PC-3 (cell line): ENCODE results near the gene CDH4. TPM values are rescaled to one million over a fixed set of nuclear protein-coding genes. Genes with fewer than 3 reads are reported as not detected.

Experiments
- ATAC-seq: fragments of 200-7000 bp; cut with Tn5 transposase; 2 replicates; pipeline ENCODE4 v1.9.1; 2020; ENCODE audit warnings: mild to moderate bottlenecking, moderate library complexity
- BruUV-seq: library from RNA; stranded (reverse); fragments of 400-500 nt; replicated peaks from 2 replicates; lab custom pipeline; 2021; lab: Mats Ljungman, UMichigan
- CTCF ChIA-PET: fragments of 300-600 bp; sonication (Branson Sonifier 250); formaldehyde crosslinking; loops from one replicate; lab custom pipeline; 2022; ENCODE audit warnings: antibody characterized with exemption; lab: Charles Lee
- POLR2A ChIA-PET: fragments of 300-600 bp; sonication (Branson Sonifier 250); formaldehyde crosslinking; loops from one replicate; lab custom pipeline; 2022; ENCODE audit warnings: antibody characterized with exemption; ENCODE audit not compliant: unreplicated experiment; lab: Charles Lee
- DNase-seq: peaks from one replicate; pipeline ENCODE4 v3.0.0-alpha.2; 2015
- H2AFZ ChIP-seq: fragments of 300-600 bp; sonication (generic); 2 replicates; pipeline ENCODE4 v1.6.0; 2016; ENCODE audit warnings: antibody characterized with exemption, low read length
- H3F3A ChIP-seq: fragments of 300-600 bp; sonication (generic); one replicate; pipeline ENCODE4 v1.6.0; 2017; ENCODE audit warnings: antibody characterized with exemption, low read length, control low read depth, mild to moderate bottlenecking; ENCODE audit not compliant: unreplicated experiment
- H3K27ac ChIP-seq: fragments of 300-600 bp; sonication (generic); 2 replicates; pipeline ENCODE4 v1.5.1; 2016; ENCODE audit warnings: mild to moderate bottlenecking, low read length
- H3K27me3 ChIP-seq: fragments of 300-600 bp; sonication (generic); 2 replicates; pipeline ENCODE4 v1.6.1; 2016; ENCODE audit warnings: low read length, mixed read lengths
- H3K36me3 ChIP-seq: fragments of 300-600 bp; sonication (generic); 2 replicates; pipeline ENCODE4 v1.6.1; 2016; ENCODE audit warnings: low read depth, mixed run types, low read length, mixed read lengths
- H3K4me1 ChIP-seq: fragments of 300-600 bp; sonication (generic); 2 replicates; pipeline ENCODE4 v1.5.1; 2016; ENCODE audit warnings: low read length; ENCODE audit not compliant: insufficient read depth
- H3K4me2 ChIP-seq: fragments of 300-600 bp; sonication (generic); 2 replicates; pipeline ENCODE4 v1.6.0; 2016; ENCODE audit warnings: low read length
- H3K4me3 ChIP-seq: fragments of 300-600 bp; sonication (generic); 2 replicates; pipeline ENCODE4 v1.5.1; 2016; ENCODE audit warnings: mild to moderate bottlenecking, low read length, mixed read lengths
- H3K79me2 ChIP-seq: fragments of 300-600 bp; sonication (generic); 2 replicates; pipeline ENCODE4 v1.6.1; 2017; ENCODE audit warnings: low read length, mixed read lengths
- H3K9ac ChIP-seq: fragments of 300-600 bp; sonication (generic); 2 replicates; pipeline ENCODE4 v1.6.0; 2016; ENCODE audit warnings: mild to moderate bottlenecking, low read length
- H3K9me2 ChIP-seq: fragments of 300-600 bp; sonication (generic); replicated peaks from 2 replicates; pipeline ENCODE4 v1.6.1; 2016; ENCODE audit warnings: mixed run types, low read length, mixed read lengths
- H3K9me3 ChIP-seq: fragments of 300-600 bp; sonication (generic); 2 replicates; pipeline ENCODE4 v1.6.1; 2016; ENCODE audit warnings: low read length, mixed read lengths
- H4K20me1 ChIP-seq: fragments of 300-600 bp; sonication (generic); 2 replicates; pipeline ENCODE4 v1.6.1; 2016; ENCODE audit warnings: low read length, mixed read lengths
- CTCF ChIP-seq: fragments of 300-600 bp; sonication (generic); conservative IDR thresholded peaks from 2 replicates; pipeline ENCODE4 v1.5.1; 2017; ENCODE audit warnings: antibody characterized with exemption, low read depth, mild to moderate bottlenecking, low read length
- EZH2 ChIP-seq: fragments of 300-600 bp; sonication (generic); IDR thresholded peaks from one replicate; pipeline ENCODE4 v1.6.1; 2017; ENCODE audit warnings: antibody characterized with exemption, mild to moderate bottlenecking, low read length; ENCODE audit not compliant: unreplicated experiment
- EZH2phosphoT487 ChIP-seq: fragments of 300-600 bp; sonication (generic); IDR thresholded peaks from 2 replicates; pipeline ENCODE4 v1.6.1; 2018; ENCODE audit warnings: mild to moderate bottlenecking, antibody characterized with exemption, low read length, borderline replicate concordance
- intact Hi-C: fragments of 100-400 bp; cut with micrococcal nuclease; formaldehyde crosslinking; loops from 2 replicates; pipeline ENCODE4 v1.9.0; 2023
- total RNA-seq: library from RNA; depleted of rRNA; stranded (reverse); fragments of >200 nt; gene quantifications from 2 replicates; pipeline ENCODE4 v1.2.3, GENCODE V29; 2014

Gene CDH4
- total RNA-seq, 1 experiment from 2014 or later, result not detected

DNA sequence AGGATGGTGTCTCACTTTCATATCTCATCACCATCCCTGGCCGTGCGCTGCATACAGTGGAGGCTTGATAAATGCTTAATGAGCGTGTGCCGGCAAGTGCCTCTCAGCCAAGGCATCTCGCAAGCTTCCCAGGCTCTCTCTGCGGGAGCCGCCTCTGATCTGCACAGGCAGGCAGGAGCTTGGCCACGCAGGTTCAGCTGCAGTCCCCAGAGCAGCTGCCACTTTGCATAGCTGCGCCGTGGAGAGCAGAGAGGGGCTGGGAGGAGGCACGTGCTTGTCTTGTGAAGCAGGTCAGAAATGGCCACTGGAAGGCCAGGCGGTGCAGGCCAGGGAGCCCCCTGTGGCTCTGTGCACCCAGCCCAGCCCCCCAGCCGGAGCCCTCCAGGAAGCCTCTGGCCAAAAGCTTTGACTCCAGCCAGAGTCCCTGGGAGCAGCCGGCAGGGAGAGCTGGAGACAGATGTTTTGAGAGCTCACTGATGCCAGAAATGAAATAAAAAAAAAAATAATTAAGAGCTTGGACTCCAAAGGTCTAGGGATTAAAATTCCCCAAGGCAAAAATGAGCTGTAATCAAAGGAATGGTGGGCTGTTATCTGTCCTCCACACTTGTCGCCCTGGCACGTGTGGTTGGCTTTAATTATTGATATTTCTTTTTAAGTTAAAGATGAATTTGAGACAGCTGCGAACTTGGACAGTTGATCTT is 377.0 kb downstream of the CDH4 start:
- Histone ChIP-seq H4K20me1 (no peaks in the 10 kb centered on the region), H3K79me2 (no peaks in the 10 kb centered on the region), H3K9me2 (no peaks in the 10 kb centered on the region), H3F3A (no peaks in the 10 kb centered on the region), H3K9me3 (no peaks in the 10 kb centered on the region), H3K4me1 (no peaks in the 10 kb centered on the region), H3K4me2 (no peak overlapping the region), H3K27ac (no peak overlapping the region), H3K36me3 (no peaks in the 10 kb centered on the region), H3K4me3 (no peak overlapping the region), H2AFZ (no peak overlapping the region), H3K9ac (no peak overlapping the region), H3K27me3 (peaks cover 88% of the 10 kb centered on the region)
- ATAC-seq (no peak), DNase-seq (no peak)
- CTCF ChIA-PET, result no interaction called here
- intact Hi-C loops, result no loop called here
- no TSS peak for BruUV-seq
- POLR2A ChIA-PET, result no interaction called here
- TF ChIP-seq EZH2phosphoT487 (no peak), EZH2 (no peak), CTCF (no peak)

DNA sequence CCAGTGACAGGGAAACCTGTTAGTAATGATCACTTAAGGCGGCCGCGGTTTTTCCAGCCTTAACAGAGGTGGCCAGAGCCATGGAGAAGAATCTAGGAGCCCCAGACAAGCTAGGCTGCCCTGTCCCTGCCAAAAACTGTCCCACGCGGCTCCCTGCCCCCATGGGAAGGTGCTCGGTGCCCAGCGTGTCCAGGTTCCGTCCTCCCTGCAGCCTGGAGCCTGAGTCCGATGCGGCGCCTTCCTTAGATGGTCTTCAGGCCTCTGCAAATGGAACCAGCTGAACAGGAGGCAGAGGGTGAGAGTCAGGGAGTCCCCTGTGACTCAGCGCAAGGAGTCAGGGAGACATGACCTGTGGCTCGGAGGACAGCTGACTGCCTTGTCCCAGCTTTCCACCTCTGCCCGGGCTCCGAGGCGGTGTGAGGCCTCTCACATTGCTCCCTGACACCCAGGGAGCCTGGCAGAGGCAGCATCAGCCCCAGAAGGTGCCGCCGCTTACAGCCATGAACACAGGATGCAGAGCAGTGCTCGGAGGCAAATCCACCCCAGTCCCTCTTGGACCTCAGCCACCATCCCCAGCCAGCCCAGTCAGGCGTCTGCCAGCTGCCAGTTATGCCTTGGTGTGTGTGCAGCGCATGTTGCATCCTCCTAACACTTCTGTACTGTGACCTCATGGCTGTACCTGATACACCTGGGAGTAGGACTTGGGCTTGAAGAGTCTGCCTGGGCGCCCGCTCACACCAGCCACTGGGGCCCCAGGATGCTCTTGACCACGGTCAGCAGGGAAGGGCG is 377.7 kb downstream of the CDH4 start:
- intact Hi-C loops, result no loop called here
- no peaks in the 10 kb centered on the region for H3K9me2 ChIP-seq
- CTCF ChIA-PET, result no interaction called here
- H3K27ac ChIP-seq, result no peak overlapping the region
- peaks cover 88% of the 10 kb centered on the region for H3K27me3 ChIP-seq
- POLR2A ChIA-PET, result no interaction called here
- BruUV-seq, result no TSS peak
- no peaks in the 10 kb centered on the region for H3K4me1 ChIP-seq
- no peaks in the 10 kb centered on the region for H3F3A ChIP-seq
- ATAC-seq, result no peak
- H3K36me3 ChIP-seq, result no peaks in the 10 kb centered on the region
- H2AFZ ChIP-seq, result no peak overlapping the region
- H3K9me3 ChIP-seq, result no peaks in the 10 kb centered on the region
- H3K9ac ChIP-seq, result no peak overlapping the region
- H3K4me2 ChIP-seq, result no peak overlapping the region
- TF ChIP-seq CTCF (no peak), EZH2 (no peak), EZH2phosphoT487 (no peak)
- H3K79me2 ChIP-seq, result no peaks in the 10 kb centered on the region
- H4K20me1 ChIP-seq, result no peaks in the 10 kb centered on the region
- H3K4me3 ChIP-seq, result no peak overlapping the region
- DNase-seq, result no peak

- DNase-seq, result no peak
- no TSS peak for BruUV-seq
- CTCF ChIA-PET, result no interaction called here
Observed at GRCh38 chr20:61630391-61630650, 378.3 kb downstream of the CDH4 start.

More at GRCh38 chr20:61630391-61630650, 378.3 kb downstream of the CDH4 start:
- intact Hi-C loops, result no loop called here
- Histone ChIP-seq H3K9me3 (no peaks in the 10 kb centered on the region), H3F3A (no peaks in the 10 kb centered on the region), H3K9ac (no peak overlapping the region), H3K36me3 (no peaks in the 10 kb centered on the region), H4K20me1 (no peaks in the 10 kb centered on the region), H3K4me1 (no peaks in the 10 kb centered on the region), H2AFZ (no peak overlapping the region), H3K79me2 (no peaks in the 10 kb centered on the region), H3K4me2 (no peak overlapping the region), H3K4me3 (no peak overlapping the region), H3K27ac (no peak overlapping the region), H3K27me3 (peaks cover 88% of the 10 kb centered on the region), H3K9me2 (no peaks in the 10 kb centered on the region)
- POLR2A ChIA-PET, result no interaction called here
- ATAC-seq, result no peak
- TF ChIP-seq CTCF (no peak), EZH2phosphoT487 (no peak), EZH2 (no peak)
